Neural progenitor cell (in vitro differentiated cells): ENCODE data around the gene MEGF9. TPM values are rescaled to one million over a fixed set of nuclear protein-coding genes. Genes with fewer than 3 reads are reported as not detected.
A peak's percentile ranks its signal among the peaks of the same experiment; 100 is the strongest.

Experiments
- DNase-seq: peaks from one replicate; pipeline ENCODE4 v3.0.0-alpha.2; 2016; ENCODE audit warnings: low spot score
- H2AFZ ChIP-seq: fragments of 200-600 bp; sonication (generic); replicated peaks from 2 replicates; pipeline ENCODE4 v1.6.1; 2016; ENCODE audit warnings: antibody characterized with exemption
- H3F3A ChIP-seq: fragments of 200-600 bp; sonication (generic); 2 replicates; pipeline ENCODE4 v1.6.1; 2016; ENCODE audit warnings: antibody characterized with exemption, low read depth
- H3K27ac ChIP-seq: fragments of 200-600 bp; sonication (generic); 2 replicates; pipeline ENCODE4 v1.5.1; 2016; ENCODE audit warnings: mild to moderate bottlenecking
- H3K27me3 ChIP-seq: fragments of 200-600 bp; sonication (generic); 2 replicates; pipeline ENCODE4 v1.6.1; 2016; ENCODE audit warnings: mild to moderate bottlenecking, moderate library complexity
- H3K36me3 ChIP-seq: fragments of 200-600 bp; sonication (generic); 2 replicates; pipeline ENCODE4 v1.5.1; 2016
- H3K4me1 ChIP-seq: fragments of 200-600 bp; sonication (generic); 2 replicates; pipeline ENCODE4 v1.6.1; 2016; ENCODE audit warnings: mixed run types
- H3K4me2 ChIP-seq: fragments of 200-600 bp; sonication (generic); 2 replicates; pipeline ENCODE4 v1.6.1; 2016
- H3K4me3 ChIP-seq: fragments of 200-600 bp; sonication (generic); 2 replicates; pipeline ENCODE4 v1.5.1; 2016
- H3K79me2 ChIP-seq: fragments of 200-600 bp; sonication (generic); 2 replicates; pipeline ENCODE4 v1.6.1; 2016; ENCODE audit warnings: low read depth
- H3K9ac ChIP-seq: fragments of 200-600 bp; sonication (generic); 2 replicates; pipeline ENCODE4 v1.6.1; 2016
- H3K9me3 ChIP-seq: fragments of 200-600 bp; sonication (generic); 2 replicates; pipeline ENCODE4 v1.5.1; 2016; ENCODE audit warnings: low read depth
- H4K20me1 ChIP-seq: fragments of 200-600 bp; sonication (generic); 2 replicates; pipeline ENCODE4 v1.6.1; 2016; ENCODE audit warnings: low read depth
- H3K27ac Mint-ChIP-seq: 3 replicates; pipeline ENCODE4 v1.8.0; 2021; ENCODE audit warnings: mixed read lengths
- H3K27me3 Mint-ChIP-seq: 2 replicates; pipeline ENCODE4 v1.8.0; 2022; ENCODE audit warnings: low read depth, mild to moderate bottlenecking, inconsistent platforms, moderate library complexity, mixed read lengths; ENCODE audit not compliant: insufficient read depth
- H3K36me3 Mint-ChIP-seq: 3 replicates; pipeline ENCODE4 v1.8.0; 2021; ENCODE audit warnings: mixed read lengths
- H3K4me1 Mint-ChIP-seq: 3 replicates; pipeline ENCODE4 v1.8.0; 2021; ENCODE audit warnings: mixed read lengths
- H3K4me3 Mint-ChIP-seq: 3 replicates; pipeline ENCODE4 v1.8.0; 2021; ENCODE audit warnings: mild to moderate bottlenecking, moderate library complexity, mixed read lengths
- H3K9me3 Mint-ChIP-seq: 3 replicates; pipeline ENCODE4 v1.8.0; 2020; ENCODE audit warnings: mixed read lengths
- EZH2 ChIP-seq: fragments of 200-600 bp; sonication (generic); IDR thresholded peaks from 2 replicates; pipeline ENCODE4 v1.6.1; 2017; ENCODE audit warnings: antibody characterized with exemption, mild to moderate bottlenecking, moderate library complexity
- EZH2phosphoT487 ChIP-seq: fragments of 200-600 bp; sonication (generic); IDR thresholded peaks from 2 replicates; pipeline ENCODE4 v1.6.1; 2017; ENCODE audit warnings: antibody characterized with exemption
- total RNA-seq: library from RNA; depleted of rRNA; stranded (reverse); fragments of >200 nt; gene quantifications from 2 replicates; pipeline ENCODE4 v1.2.3, GENCODE V29; 2015; ENCODE audit warnings: low replicate concordance
- TF ChIP-seq, protein P1 (sequence below): fragments of 200-600 bp; sonication (generic); IDR thresholded peaks from 2 replicates; pipeline ENCODE4 v1.5.1; 2017; ENCODE audit warnings: antibody characterized with exemption, mild to moderate bottlenecking

Gene MEGF9
- total RNA-seq, 1 donor from 2014 or later, result 6.2 TPM

DNA sequence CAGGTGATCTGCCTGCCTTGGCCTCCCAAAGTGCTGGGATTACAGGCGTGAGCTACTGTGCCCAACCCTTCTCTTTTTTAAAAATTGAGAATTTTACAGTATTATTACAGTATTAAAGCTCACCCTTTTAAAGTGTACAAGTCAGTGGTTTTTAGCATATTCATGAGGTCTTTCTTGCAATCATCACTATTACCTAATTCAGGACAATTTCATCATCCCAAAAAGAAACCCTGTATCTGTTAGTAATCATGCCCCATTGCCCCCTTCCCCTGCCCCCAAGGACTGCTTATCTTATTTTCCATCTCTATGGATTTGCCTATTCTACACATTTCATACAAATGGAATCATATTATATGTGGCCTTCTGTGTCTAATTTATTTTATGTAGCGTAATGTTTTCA is 22.6 kb upstream of the MEGF9 start:
- Histone ChIP-seq H4K20me1 (no peaks in the 10 kb centered on the region), H3K36me3 (no peaks in the 10 kb centered on the region), H3K27me3 (no peaks in the 10 kb centered on the region), H3K4me2 (no peak overlapping the region), H3F3A (peaks cover under 1% of the 10 kb centered on the region), H3K27ac (no peak overlapping the region), H3K4me3 (no peak overlapping the region), H3K9me3 (no peaks in the 10 kb centered on the region), H3K4me1 (peaks cover under 1% of the 10 kb centered on the region), H3K79me2 (no peaks in the 10 kb centered on the region), H3K9ac (no peak overlapping the region), H2AFZ (no peak overlapping the region)
- H3K9me3 Mint-ChIP-seq, result no peaks in the 10 kb centered on the region
- DNase-seq, result no peak
- no peak overlapping the region for H3K27ac Mint-ChIP-seq
- TF ChIP-seq, protein P1, sequence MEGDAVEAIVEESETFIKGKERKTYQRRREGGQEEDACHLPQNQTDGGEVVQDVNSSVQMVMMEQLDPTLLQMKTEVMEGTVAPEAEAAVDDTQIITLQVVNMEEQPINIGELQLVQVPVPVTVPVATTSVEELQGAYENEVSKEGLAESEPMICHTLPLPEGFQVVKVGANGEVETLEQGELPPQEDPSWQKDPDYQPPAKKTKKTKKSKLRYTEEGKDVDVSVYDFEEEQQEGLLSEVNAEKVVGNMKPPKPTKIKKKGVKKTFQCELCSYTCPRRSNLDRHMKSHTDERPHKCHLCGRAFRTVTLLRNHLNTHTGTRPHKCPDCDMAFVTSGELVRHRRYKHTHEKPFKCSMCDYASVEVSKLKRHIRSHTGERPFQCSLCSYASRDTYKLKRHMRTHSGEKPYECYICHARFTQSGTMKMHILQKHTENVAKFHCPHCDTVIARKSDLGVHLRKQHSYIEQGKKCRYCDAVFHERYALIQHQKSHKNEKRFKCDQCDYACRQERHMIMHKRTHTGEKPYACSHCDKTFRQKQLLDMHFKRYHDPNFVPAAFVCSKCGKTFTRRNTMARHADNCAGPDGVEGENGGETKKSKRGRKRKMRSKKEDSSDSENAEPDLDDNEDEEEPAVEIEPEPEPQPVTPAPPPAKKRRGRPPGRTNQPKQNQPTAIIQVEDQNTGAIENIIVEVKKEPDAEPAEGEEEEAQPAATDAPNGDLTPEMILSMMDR, result no peak
- TF ChIP-seq EZH2phosphoT487, result no peak
- TF ChIP-seq EZH2, result no peak
- no peaks in the 10 kb centered on the region for H3K4me1 Mint-ChIP-seq
- no peaks in the 10 kb centered on the region for H3K36me3 Mint-ChIP-seq
- no peaks in the 10 kb centered on the region for H3K27me3 Mint-ChIP-seq
- no peak overlapping the region for H3K4me3 Mint-ChIP-seq

DNA sequence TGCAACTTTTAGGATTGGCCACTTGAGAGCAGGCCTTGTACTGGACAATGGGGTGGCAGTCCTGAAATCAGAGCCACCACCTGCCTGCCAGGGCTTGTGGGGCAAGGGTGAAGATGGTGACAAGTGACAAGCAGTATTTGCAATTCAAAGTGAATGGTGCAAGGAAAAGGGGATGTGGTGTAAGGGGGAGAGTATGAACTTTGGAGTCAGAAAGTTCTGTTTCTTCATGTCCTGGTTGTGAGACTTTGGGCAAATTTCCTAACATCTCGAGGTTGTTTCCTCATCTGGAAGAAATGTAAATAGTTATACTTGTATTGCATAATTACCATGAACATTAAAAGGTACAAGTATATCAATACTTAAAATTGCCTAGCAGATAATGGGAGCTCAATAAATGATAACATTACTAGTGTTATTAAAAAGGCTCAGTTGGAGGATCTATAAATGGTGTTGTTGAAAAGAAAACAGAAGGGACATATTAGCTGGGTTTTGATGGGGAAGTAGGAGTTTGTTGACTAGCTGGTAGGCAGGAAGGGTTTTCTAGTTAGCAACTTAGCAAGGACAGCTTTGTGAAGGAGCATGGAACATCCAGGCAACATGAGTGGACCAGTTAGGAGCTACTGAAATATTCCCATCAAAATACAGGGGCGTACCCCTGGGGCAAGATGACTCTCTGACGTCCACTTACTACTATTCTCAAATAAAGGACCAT is 21.3 kb upstream of the MEGF9 start:
- Histone ChIP-seq H3K4me2 (no peak overlapping the region), H3K27me3 (no peaks in the 10 kb centered on the region), H2AFZ (peak overlapping the region; percentile 2), H3K79me2 (no peaks in the 10 kb centered on the region), H3K9me3 (no peaks in the 10 kb centered on the region), H3F3A (peaks cover 13% of the 10 kb centered on the region), H3K36me3 (no peaks in the 10 kb centered on the region), H3K27ac (no peak overlapping the region), H4K20me1 (no peaks in the 10 kb centered on the region), H3K9ac (no peak overlapping the region), H3K4me1 (peaks cover 12% of the 10 kb centered on the region), H3K4me3 (no peak overlapping the region)
- Mint-ChIP-seq H3K4me1 (peaks cover 12% of the 10 kb centered on the region), H3K27me3 (no peaks in the 10 kb centered on the region), H3K27ac (no peak overlapping the region), H3K36me3 (no peaks in the 10 kb centered on the region), H3K4me3 (no peak overlapping the region), H3K9me3 (no peaks in the 10 kb centered on the region)
- TF ChIP-seq, protein P1, result no peak
- no peak for TF ChIP-seq EZH2
- TF ChIP-seq EZH2phosphoT487, result no peak
- no peak for DNase-seq

DNA sequence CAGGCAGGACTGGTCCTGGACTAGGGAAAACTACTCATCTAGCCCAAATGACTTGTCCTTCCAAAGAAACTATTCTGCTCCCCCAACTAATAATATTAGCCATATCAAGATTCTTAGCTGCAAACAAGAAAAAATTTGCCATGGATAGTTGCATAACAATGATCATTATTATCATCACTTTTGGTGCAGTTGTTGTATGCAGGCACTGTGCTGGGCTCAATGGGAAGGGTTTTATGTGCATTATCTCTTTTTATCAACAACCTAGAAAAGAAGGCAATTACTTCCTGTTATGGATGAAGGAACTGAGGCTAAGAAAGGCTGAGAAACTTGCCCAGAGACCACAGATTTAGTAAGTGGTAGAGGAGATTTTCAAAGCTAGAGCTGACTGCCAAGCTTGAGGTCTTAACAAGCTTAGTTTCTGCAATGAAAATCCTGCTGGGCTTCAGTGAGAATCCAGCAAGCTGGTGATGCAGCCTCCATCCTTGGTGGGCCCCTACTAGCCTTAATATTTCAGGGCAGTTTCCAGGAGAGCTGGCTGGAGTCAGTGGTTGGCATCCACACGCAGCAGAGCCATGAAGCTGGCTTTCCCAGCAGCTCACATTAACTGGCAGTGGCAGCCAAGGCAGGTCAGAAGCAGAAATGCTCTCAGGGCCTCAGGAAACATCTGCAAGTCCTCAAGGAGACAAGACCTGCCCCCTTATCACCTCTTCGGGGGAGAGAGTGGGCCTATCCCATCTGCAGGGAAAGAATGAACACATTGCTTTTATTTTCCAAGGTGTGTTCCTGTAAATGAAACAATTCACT is 20.5 kb upstream of the MEGF9 start:
- Mint-ChIP-seq H3K27ac (no peak overlapping the region), H3K27me3 (peaks cover 2% of the 10 kb centered on the region), H3K36me3 (no peaks in the 10 kb centered on the region), H3K4me1 (peaks cover 18% of the 10 kb centered on the region), H3K4me3 (no peak overlapping the region), H3K9me3 (no peaks in the 10 kb centered on the region)
- Histone ChIP-seq H3K4me2 (no peak overlapping the region), H3K9ac (no peak overlapping the region), H3K4me1 (peaks cover 12% of the 10 kb centered on the region), H3K4me3 (no peak overlapping the region), H3F3A (peaks cover 17% of the 10 kb centered on the region), H3K27ac (no peak overlapping the region), H2AFZ (peak overlapping the region; percentile 2), H3K9me3 (no peaks in the 10 kb centered on the region), H3K36me3 (no peaks in the 10 kb centered on the region), H3K79me2 (no peaks in the 10 kb centered on the region), H4K20me1 (no peaks in the 10 kb centered on the region), H3K27me3 (no peaks in the 10 kb centered on the region)
- no peak for DNase-seq
- TF ChIP-seq EZH2 (no peak), EZH2phosphoT487 (no peak)
- TF ChIP-seq, protein P1, result no peak
